H1 (cell line): ENCODE results near the gene ADGRF1. TPM values are rescaled to one million over a fixed set of nuclear protein-coding genes. Genes with fewer than 3 reads are reported as not detected.
"Not testable (repeated sequence)": the region's sequence is repeated elsewhere in the genome, so short reads cannot be mapped to it uniquely, and the experiment has no call there.

Source experiments
- CTCF ChIA-PET: fragments of 300-600 bp; sonication (Branson Sonifier 250); formaldehyde crosslinking; loops from one replicate; lab custom pipeline; 2021; ENCODE audit not compliant: partially characterized antibody; lab: Charles Lee
- POLR2A ChIA-PET: fragments of 300-600 bp; sonication (Branson Sonifier 250); formaldehyde crosslinking; loops from one replicate; lab custom pipeline; 2021; ENCODE audit warnings: inconsistent platforms; ENCODE audit not compliant: partially characterized antibody; lab: Charles Lee
- DNase-seq, 2 experiments: peaks; one replicate each; pipeline versions ENCODE4 v3.0.0 to v3.0.0-alpha.2; 2010 to 2022; ENCODE audit warnings: low spot score in 2 of 2, low read depth in 1 of 2, mixed read lengths in 1 of 2
- FAIRE-seq: peaks from 2 replicates; lab custom pipeline; 2011; peaks lifted over from hg19 to GRCh38; lab: Jason Lieb, UNC
- H2AFZ ChIP-seq: 2 replicates; pipeline ENCODE4 v1.8.1; 2012; ENCODE audit warnings: low read length, inconsistent platforms
- H2AK5ac ChIP-seq: 2 replicates; pipeline ENCODE4 v1.6.1; 2013; ENCODE audit warnings: low read depth, low read length
- H2BK120ac ChIP-seq: replicated peaks from 2 replicates; pipeline ENCODE3; 2013; ENCODE audit warnings: low read depth, low read length, inconsistent platforms
- H2BK12ac ChIP-seq: 2 replicates; pipeline ENCODE4 v1.6.1; 2013; ENCODE audit warnings: low read depth, low read length
- H2BK15ac ChIP-seq: 2 replicates; pipeline ENCODE4 v1.6.1; 2013; ENCODE audit warnings: low read length
- H2BK20ac ChIP-seq: 2 replicates; pipeline ENCODE4 v1.6.1; 2013; ENCODE audit warnings: low read length
- H2BK5ac ChIP-seq: 2 replicates; pipeline ENCODE4 v1.6.1; 2013; ENCODE audit warnings: low read depth, low read length
- H3K14ac ChIP-seq: 2 replicates; pipeline ENCODE4 v1.6.1; 2013; ENCODE audit warnings: inconsistent platforms; ENCODE audit not compliant: insufficient read length
- H3K18ac ChIP-seq: 2 replicates; pipeline ENCODE4 v1.6.1; 2013; ENCODE audit warnings: low read length; ENCODE audit errors: extremely low read depth
- H3K23ac ChIP-seq: 2 replicates; pipeline ENCODE4 v1.6.1; 2013; ENCODE audit warnings: inconsistent platforms; ENCODE audit not compliant: insufficient read length
- H3K23me2 ChIP-seq: 2 replicates; pipeline ENCODE4 v1.6.1; 2013; ENCODE audit warnings: low read depth, low read length
- H3K27ac ChIP-seq: 2 replicates; pipeline ENCODE4 v1.6.1; 2011; ENCODE audit warnings: low read depth, low read length, inconsistent platforms
- H3K27me3 ChIP-seq, 4 experiments: replicated peaks in 1 of 4; 1 replicate in 1 of 4; 2 replicates in 3 of 4; pipeline versions ENCODE4 v1.6.1 to v1.8.1; 2011 to 2013; ENCODE audit warnings: low read length in 3 of 4, mild to moderate bottlenecking in 3 of 4, inconsistent platforms in 2 of 4, mixed read lengths in 2 of 4, moderate library complexity in 1 of 4; ENCODE audit not compliant: control insufficient read depth in 3 of 4, insufficient read depth in 3 of 4; ENCODE audit errors: extremely low read depth in 1 of 4
- H3K36me3 ChIP-seq, 4 experiments: 2 replicates each; pipeline versions ENCODE4 v1.6.1 to v1.8.1; 2011 to 2013; ENCODE audit warnings: mild to moderate bottlenecking in 4 of 4, low read length in 3 of 4, moderate library complexity in 2 of 4, control low read depth in 1 of 4, inconsistent platforms in 1 of 4; ENCODE audit not compliant: insufficient read depth in 4 of 4, control insufficient read depth in 2 of 4
- H3K4ac ChIP-seq: replicated peaks from 2 replicates; pipeline ENCODE3; 2013; ENCODE audit warnings: low read length, low read depth, mixed read lengths, inconsistent platforms; ENCODE audit not compliant: insufficient read length
- H3K4me1 ChIP-seq, 4 experiments: replicated peaks in 1 of 4; 1 replicate in 1 of 4; 2 replicates in 3 of 4; pipeline versions ENCODE4 v1.6.1 to v1.8.1; 2011 to 2013; ENCODE audit warnings: low read length in 3 of 4, inconsistent platforms in 2 of 4, mixed read lengths in 1 of 4; ENCODE audit not compliant: insufficient read depth in 4 of 4, control insufficient read depth in 3 of 4
- H3K4me2 ChIP-seq, 2 experiments: 2 replicates each; pipeline versions ENCODE4 v1.6.1 to v1.8.1; 2011 to 2013; ENCODE audit warnings: low read depth in 2 of 2, low read length in 2 of 2, control low read depth in 1 of 2, inconsistent platforms in 1 of 2, mild to moderate bottlenecking in 1 of 2; ENCODE audit not compliant: insufficient read depth in 1 of 2
- H3K4me3 ChIP-seq, 4 experiments: fragments of 200-600, 300-600 bp in 1 of 4; sonication (generic), shearing (Covaris generic), sonication (Bioruptor Twin) in 1 of 4; 2 replicates each; pipeline versions ENCODE4 v1.5.1 to v1.8.1; 2011 to 2016; ENCODE audit warnings: low read length in 4 of 4, low read depth in 3 of 4, control low read depth in 2 of 4, inconsistent platforms in 2 of 4, mild to moderate bottlenecking in 2 of 4, mixed read lengths in 1 of 4, moderate library complexity in 1 of 4; ENCODE audit not compliant: insufficient read depth in 2 of 4; ENCODE audit errors: extremely low read depth in 1 of 4
- H3K56ac ChIP-seq: replicated peaks from 2 replicates; pipeline ENCODE3; 2013; ENCODE audit warnings: low read depth, mild to moderate bottlenecking, mixed read lengths, low read length, inconsistent platforms; ENCODE audit not compliant: insufficient read length
- H3K79me1 ChIP-seq: 2 replicates; pipeline ENCODE4 v1.6.1; 2013; ENCODE audit warnings: low read depth, low read length, control low read depth
- H3K79me2 ChIP-seq, 2 experiments: 2 replicates each; pipeline versions ENCODE4 v1.6.1 to v1.8.1; 2012 to 2013; ENCODE audit warnings: low read length in 2 of 2, mild to moderate bottlenecking in 2 of 2, inconsistent platforms in 1 of 2; ENCODE audit not compliant: insufficient read depth in 2 of 2, control insufficient read depth in 1 of 2
- H3K9ac ChIP-seq, 4 experiments: replicated peaks in 1 of 4; 1 replicate in 1 of 4; 2 replicates in 3 of 4; pipeline versions ENCODE4 v1.6.1 to v1.8.1; 2011 to 2013; ENCODE audit warnings: low read depth in 3 of 4, low read length in 3 of 4, control low read depth in 2 of 4, mild to moderate bottlenecking in 2 of 4, moderate library complexity in 2 of 4, inconsistent platforms in 1 of 4; ENCODE audit errors: extremely low read depth in 1 of 4
- H3K9me3 ChIP-seq, 2 experiments: 2 replicates each; pipeline versions ENCODE4 v1.6.1 to v1.8.1; 2012 to 2013; ENCODE audit warnings: mild to moderate bottlenecking in 2 of 2, moderate library complexity in 2 of 2, control low read depth in 1 of 2, inconsistent platforms in 1 of 2, low read depth in 1 of 2, low read length in 1 of 2, mixed read lengths in 1 of 2; ENCODE audit not compliant: insufficient read depth in 2 of 2
- H4K20me1 ChIP-seq, 2 experiments: replicated peaks in 1 of 2; 2 replicates each; pipeline versions ENCODE3 to v1.8.1; 2011 to 2013; ENCODE audit warnings: inconsistent platforms in 2 of 2, low read length in 2 of 2, mild to moderate bottlenecking in 1 of 2; ENCODE audit not compliant: insufficient read depth in 2 of 2, control insufficient read depth in 1 of 2
- H4K5ac ChIP-seq: 2 replicates; pipeline ENCODE4 v1.6.1; 2013; ENCODE audit warnings: low read length, low read depth, mixed read lengths, inconsistent platforms; ENCODE audit not compliant: insufficient read length
- H4K8ac ChIP-seq: 2 replicates; pipeline ENCODE4 v1.8.0; 2013; ENCODE audit warnings: mild to moderate bottlenecking, moderate library complexity, low read length, inconsistent platforms; ENCODE audit not compliant: insufficient read depth; ENCODE audit errors: extremely low read depth
- H4K91ac ChIP-seq: replicated peaks from 2 replicates; pipeline ENCODE3; 2013; ENCODE audit warnings: low read length, mixed read lengths, inconsistent platforms; ENCODE audit not compliant: insufficient read length
- WGBS, 2 experiments: shearing (Covaris generic) in 1 of 2; methylation state at CpG; one replicate each; pipeline versions ENCODE4 v1.1.6 to v1.1.7; 2013 to 2015; ENCODE audit warnings: low lambda C conversion rate in 2 of 2, mixed read lengths in 2 of 2, inconsistent platforms in 1 of 2, low coverage in 1 of 2, missing lambda C conversion rate in 1 of 2; ENCODE audit not compliant: insufficient replicate concordance in 2 of 2, insufficient coverage in 1 of 2, insufficient read length in 1 of 2; ENCODE audit errors: extremely low coverage in 1 of 2, missing lambda C conversion rate in 1 of 2; 5-methylcytosine and 5-hydroxymethylcytosine counted together
- polyA plus RNA-seq, 7 experiments: library from polyadenylated mRNA; depleted of rRNA in 3 of 7; stranded (reverse) in 5 of 7; unstranded in 2 of 7; fragments of >200 nt in 5 of 7; fragments of 200-250 nt in 2 of 7; gene quantifications; 1 replicate in 5 of 7; 2 replicates in 1 of 7; 4 replicates in 1 of 7; pipeline versions ENCODE4 v1.2.1 to v1.2.3, GENCODE V29; 2011 to 2013; ENCODE audit warnings: missing spikeins in 2 of 7, mixed read lengths in 2 of 7
- total RNA-seq: library from RNA; stranded (reverse); fragmentation: NEBNext Ultra II Directional; extraction: Animal tissue kit (Norgen Biotek cat#: 25700); gene quantifications from 2 replicates; pipeline ENCODE4 v1.2.1, GENCODE V29; 2021

ADGRF1 gene
- total and polyA plus RNA-seq, 2 of the 8 experiments (the other 6 are each of a cell fraction or from before 2014, with no cell fraction given): not detected

DNA sequence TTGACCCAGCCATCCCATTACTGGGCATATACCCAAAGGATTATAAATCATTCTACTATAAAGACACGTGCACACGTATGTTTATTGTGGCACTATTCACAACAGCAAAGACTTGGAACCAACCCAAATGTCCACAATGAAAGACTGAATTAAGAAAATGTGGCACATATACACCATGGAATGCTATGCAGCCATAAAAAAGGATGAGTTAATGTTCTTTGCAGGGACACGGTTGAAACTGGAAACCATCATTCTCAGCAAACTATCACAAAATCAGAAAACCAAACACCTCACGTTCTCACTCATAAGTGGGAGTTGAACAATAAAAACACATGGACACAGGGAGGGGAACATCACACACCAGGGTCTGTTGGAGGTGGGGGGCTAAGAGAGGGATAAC is 47.3 kb upstream of the ADGRF1 start:
- H3K23me2 ChIP-seq, H2BK120ac ChIP-seq, H3K18ac ChIP-seq, H4K91ac ChIP-seq, H2BK20ac ChIP-seq, H4K8ac ChIP-seq, H2AFZ ChIP-seq, H3K23ac ChIP-seq, H3K56ac ChIP-seq, H2AK5ac ChIP-seq, POLR2A ChIA-PET, H3K27ac ChIP-seq, H4K20me1 ChIP-seq, H3K9me3 ChIP-seq, H3K14ac ChIP-seq, H3K36me3 ChIP-seq, FAIRE-seq, H2BK5ac ChIP-seq, CTCF ChIA-PET, H2BK12ac ChIP-seq, DNase-seq, H3K4me1 ChIP-seq, H3K79me1 ChIP-seq, H3K9ac ChIP-seq, H3K79me2 ChIP-seq, H3K27me3 ChIP-seq, H4K5ac ChIP-seq, H2BK15ac ChIP-seq, H3K4ac ChIP-seq, H3K4me3 ChIP-seq, H3K4me2 ChIP-seq: not testable (repeated sequence)
- WGBS, 2 experiments: 92% methylated on average over 4 of the region's 4 CpGs; no CpG with 5 or more reads in 1 of the 2 experiments
